Measurements from ENCODE around the gene CD200R1. TPM values are rescaled to one million over a fixed set of nuclear protein-coding genes. Genes with fewer than 3 reads are reported as not detected.

CD200R1 gene
- total and polyA plus RNA-seq, 2 of the 13 experiments (the other 11 are each of a cell fraction or from before 2014, with no cell fraction given) = 0.04 TPM; not detected in 1

GRCh38 chr3:112875561-112875960, 99.3 kb downstream of the CD200R1 start:
- ATAC-seq (no peak), FAIRE-seq (no peak), DNase-seq (ENCODE audit: low spot score) (no peak)
- H3K27me3 ChIP-seq (ENCODE audit: control insufficient read depth in 1 of 2, insufficient read depth in 2 of 2, low read length in 2 of 2) = no peaks in the 10 kb centered on the region
- no peak for TF ChIP-seq SMAD3 (CRISPR knock-in tag; IDR thresholded peaks at IDR 0.05)
- no peak overlapping the region for H3K4me3 ChIP-seq (replicated peaks in 1 of 3; ENCODE audit: insufficient read depth in 1 of 3, low read depth in 2 of 3, low read length in 3 of 3)
- no peaks in the 10 kb centered on the region for H3K79me2 ChIP-seq (ENCODE audit: insufficient read depth, low read length)
- in situ Hi-C loops (cut with HindIII; ENCODE audit: extremely low pct_ligation_motif_present, low pct_unique_long_range_greater_than_20kb) (no loop called here), intact Hi-C loops (cut with micrococcal nuclease; ENCODE audit: unreplicated experiment) (no loop called here)
- no peak overlapping the region for H3K9ac ChIP-seq (ENCODE audit: insufficient read depth, low read depth, low read length)
- no peak overlapping the region for H3K4me2 ChIP-seq (ENCODE audit: low read depth, low read length)
- H3K27ac ChIP-seq (ENCODE audit: extremely low read length, insufficient read depth, low read length) = no peak overlapping the region
- no peaks in the 10 kb centered on the region for H4K20me1 ChIP-seq (ENCODE audit: insufficient read depth, low read length)
- H2AFZ ChIP-seq (ENCODE audit: low read length) = no peak overlapping the region
- H3K4me1 ChIP-seq (ENCODE audit: insufficient read depth, low read length) = no peaks in the 10 kb centered on the region
- WGBS (ENCODE audit: low lambda C conversion rate) = 2% methylated on average over 2 of the region's 2 CpGs
- ChIA-PET CTCF (ENCODE audit: low intra/inter-chr PET ratio, low total read pairs) (no interaction called here), POLR2A (no interaction called here)
- H3K36me3 ChIP-seq (replicated peaks in 1 of 2; ENCODE audit: control insufficient read depth in 1 of 2, insufficient read depth in 2 of 2, low read length in 2 of 2) = no peaks in the 10 kb centered on the region
- H3K9me3 ChIP-seq (ENCODE audit: low read length) = no peaks in the 10 kb centered on the region
- no TSS peak for BruUV-seq (replicated peaks)

DNA sequence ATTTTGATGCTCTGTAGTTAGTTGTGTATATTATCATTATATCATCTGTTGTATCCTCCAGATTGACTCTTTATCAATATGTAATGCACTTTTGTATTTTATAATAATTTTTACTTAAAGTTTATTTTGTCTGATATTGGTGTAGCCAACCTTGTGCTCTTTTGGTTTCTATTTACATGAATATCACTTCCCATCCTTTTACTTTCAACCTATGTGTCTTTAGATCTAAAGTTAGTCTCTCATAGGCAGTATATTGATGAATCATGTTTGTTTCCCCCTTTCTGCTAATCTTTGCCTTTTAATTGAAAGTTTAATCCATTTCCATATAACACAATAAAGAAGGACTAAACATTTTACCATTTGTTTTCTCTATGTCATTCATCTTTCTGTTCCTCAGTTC, 100.2 kb downstream of the CD200R1 start:
- H3K9me3 ChIP-seq (ENCODE audit: low read length) = no peaks in the 10 kb centered on the region
- H2AFZ ChIP-seq (ENCODE audit: low read length) = no peak overlapping the region
- no peaks in the 10 kb centered on the region for H3K36me3 ChIP-seq (replicated peaks in 1 of 2; ENCODE audit: control insufficient read depth in 1 of 2, insufficient read depth in 2 of 2, low read length in 2 of 2)
- H3K4me3 ChIP-seq (replicated peaks in 1 of 3; ENCODE audit: insufficient read depth in 1 of 3, low read depth in 2 of 3, low read length in 3 of 3) = no peak overlapping the region
- no peak for TF ChIP-seq ZNF460 (CRISPR knock-in tag; IDR thresholded peaks at IDR 0.05; ENCODE audit: borderline replicate concordance)
- no peak for TF ChIP-seq NCOR1 (IDR thresholded peaks at IDR 0.05; ENCODE audit: borderline replicate concordance, low read length)
- no peak for TF ChIP-seq RFX3 (CRISPR knock-in tag; IDR thresholded peaks at IDR 0.05)
- TF ChIP-seq BHLHE40 (IDR thresholded peaks at IDR 0.05; ENCODE audit: low read length) = no peak
- no peak for TF ChIP-seq STAG1 (CRISPR knock-in tag; IDR thresholded peaks at IDR 0.05)
- TF ChIP-seq MIXL1 (CRISPR knock-in tag; IDR thresholded peaks at IDR 0.05) = no peak
- no peak for TF ChIP-seq CC2D1A (CRISPR knock-in tag; IDR thresholded peaks at IDR 0.05)
- no peaks in the 10 kb centered on the region for H3K4me1 ChIP-seq (ENCODE audit: insufficient read depth, low read length)
- CTCF ChIA-PET (ENCODE audit: low intra/inter-chr PET ratio, low total read pairs) = no interaction called here
- ATAC-seq (no peak), DNase-seq (ENCODE audit: low spot score) (no peak), FAIRE-seq (no peak)
- H3K9ac ChIP-seq (ENCODE audit: insufficient read depth, low read depth, low read length) = no peak overlapping the region
- no peaks in the 10 kb centered on the region for H3K27me3 ChIP-seq (ENCODE audit: control insufficient read depth in 1 of 2, insufficient read depth in 2 of 2, low read length in 2 of 2)
- no peaks in the 10 kb centered on the region for H4K20me1 ChIP-seq (ENCODE audit: insufficient read depth, low read length)
- intact Hi-C loops (cut with micrococcal nuclease; ENCODE audit: unreplicated experiment) (no loop called here), in situ Hi-C loops (cut with HindIII; ENCODE audit: extremely low pct_ligation_motif_present, low pct_unique_long_range_greater_than_20kb) (no loop called here)
- POLR2A ChIA-PET = no interaction called here
- no peak overlapping the region for H3K27ac ChIP-seq (ENCODE audit: extremely low read length, insufficient read depth, low read length)
- H3K79me2 ChIP-seq (ENCODE audit: insufficient read depth, low read length) = no peaks in the 10 kb centered on the region
- BruUV-seq (replicated peaks) = no TSS peak
- H3K4me2 ChIP-seq (ENCODE audit: low read depth, low read length) = no peak overlapping the region

Measured in HepG2 (cell line).